Trophoblast cell (in vitro differentiated cells and primary cell): ENCODE measurements around the gene AOC2.

Experiments used
- DNase-seq, 2 donors: peaks; one replicate each; pipeline ENCODE4 v3.0.0-alpha.2; 2016
- H2AFZ ChIP-seq: 2 replicates; pipeline ENCODE4 v1.6.1; 2013; ENCODE audit warnings: low read length, moderate library complexity, mild to moderate bottlenecking; ENCODE audit not compliant: insufficient read depth, poor library complexity
- H2AK5ac ChIP-seq: 2 replicates; pipeline ENCODE4 v1.6.1; 2013; ENCODE audit warnings: mild to moderate bottlenecking, low read length
- H2BK120ac ChIP-seq: 2 replicates; pipeline ENCODE4 v1.6.1; 2013; ENCODE audit warnings: low read length, mild to moderate bottlenecking, moderate library complexity; ENCODE audit not compliant: insufficient read depth, poor library complexity
- H2BK12ac ChIP-seq: 2 replicates; pipeline ENCODE4 v1.6.1; 2013; ENCODE audit warnings: mild to moderate bottlenecking, low read length, moderate library complexity
- H2BK5ac ChIP-seq: 2 replicates; pipeline ENCODE4 v1.6.1; 2013; ENCODE audit warnings: low read length, low read depth, moderate library complexity, mild to moderate bottlenecking; ENCODE audit not compliant: poor library complexity
- H3K14ac ChIP-seq: 2 replicates; pipeline ENCODE4 v1.6.1; 2013; ENCODE audit warnings: mild to moderate bottlenecking, low read length
- H3K18ac ChIP-seq: 2 replicates; pipeline ENCODE4 v1.6.1; 2013; ENCODE audit warnings: mild to moderate bottlenecking, low read length
- H3K23ac ChIP-seq: 2 replicates; pipeline ENCODE4 v1.6.1; 2013; ENCODE audit warnings: low read length
- H3K27ac ChIP-seq: 2 replicates; pipeline ENCODE4 v1.5.1; 2013; ENCODE audit warnings: low read depth, mild to moderate bottlenecking, inconsistent platforms, low read length, moderate library complexity
- H3K27me3 ChIP-seq: 2 replicates; pipeline ENCODE4 v1.6.1; 2013; ENCODE audit warnings: inconsistent platforms, mild to moderate bottlenecking, low read length, moderate library complexity; ENCODE audit not compliant: insufficient read depth
- H3K36me3 ChIP-seq, 2 experiments: 1 replicate in 1 of 2; 2 replicates in 1 of 2; pipeline ENCODE4 v1.6.1; 2013; ENCODE audit warnings: low read length in 2 of 2, mild to moderate bottlenecking in 2 of 2, moderate library complexity in 1 of 2; ENCODE audit not compliant: insufficient read depth in 2 of 2, control insufficient read depth in 1 of 2
- H3K4ac ChIP-seq: 2 replicates; pipeline ENCODE4 v1.6.1; 2013; ENCODE audit warnings: low read depth, mild to moderate bottlenecking, low read length, moderate library complexity
- H3K4me1 ChIP-seq, 2 experiments: 1 replicate in 1 of 2; 2 replicates in 1 of 2; pipeline ENCODE4 v1.6.1; 2013; ENCODE audit warnings: low read length in 2 of 2, mild to moderate bottlenecking in 2 of 2, moderate library complexity in 1 of 2; ENCODE audit not compliant: insufficient read depth in 2 of 2, control insufficient read depth in 1 of 2
- H3K4me2 ChIP-seq: 2 replicates; pipeline ENCODE4 v1.6.1; 2013; ENCODE audit warnings: inconsistent platforms, mild to moderate bottlenecking, low read length, moderate library complexity
- H3K4me3 ChIP-seq: 2 replicates; pipeline ENCODE4 v1.5.1; 2013; ENCODE audit warnings: mild to moderate bottlenecking, low read depth, low read length, inconsistent platforms
- H3K79me1 ChIP-seq: one replicate; pipeline ENCODE4 v1.6.1; 2013; ENCODE audit warnings: low read length
- H3K79me2 ChIP-seq: 2 replicates; pipeline ENCODE4 v1.6.1; 2013; ENCODE audit warnings: low read length, mild to moderate bottlenecking; ENCODE audit not compliant: control insufficient read depth, insufficient read depth, poor library complexity
- H3K9ac ChIP-seq: 2 replicates; pipeline ENCODE4 v1.6.1; 2013; ENCODE audit warnings: mild to moderate bottlenecking, low read length
- H3K9me3 ChIP-seq: 2 replicates; pipeline ENCODE4 v1.6.1; 2013; ENCODE audit warnings: low read depth, mild to moderate bottlenecking, control low read depth, inconsistent platforms, low read length; ENCODE audit not compliant: insufficient read depth
- H4K12ac ChIP-seq: 2 replicates; pipeline ENCODE4 v1.6.1; 2013; ENCODE audit warnings: low read depth, mild to moderate bottlenecking, low read length, moderate library complexity
- H4K8ac ChIP-seq: 2 replicates; pipeline ENCODE4 v1.6.1; 2013; ENCODE audit warnings: low read depth, mild to moderate bottlenecking, low read length, moderate library complexity
- H4K91ac ChIP-seq: one replicate; pipeline ENCODE4 v1.6.1; 2013; ENCODE audit warnings: low read depth, mild to moderate bottlenecking, low read length, moderate library complexity
- WGBS: extraction: QIAGEN DNeasy Blood & Tissue Kit; methylation state at CpG from one replicate; pipeline ENCODE4 v1.1.7; 2013; ENCODE audit warnings: missing lambda C conversion rate; ENCODE audit not compliant: insufficient read length, insufficient coverage; ENCODE audit errors: extremely low coverage; 5-methylcytosine and 5-hydroxymethylcytosine counted together

The AOC2 gene

DNA sequence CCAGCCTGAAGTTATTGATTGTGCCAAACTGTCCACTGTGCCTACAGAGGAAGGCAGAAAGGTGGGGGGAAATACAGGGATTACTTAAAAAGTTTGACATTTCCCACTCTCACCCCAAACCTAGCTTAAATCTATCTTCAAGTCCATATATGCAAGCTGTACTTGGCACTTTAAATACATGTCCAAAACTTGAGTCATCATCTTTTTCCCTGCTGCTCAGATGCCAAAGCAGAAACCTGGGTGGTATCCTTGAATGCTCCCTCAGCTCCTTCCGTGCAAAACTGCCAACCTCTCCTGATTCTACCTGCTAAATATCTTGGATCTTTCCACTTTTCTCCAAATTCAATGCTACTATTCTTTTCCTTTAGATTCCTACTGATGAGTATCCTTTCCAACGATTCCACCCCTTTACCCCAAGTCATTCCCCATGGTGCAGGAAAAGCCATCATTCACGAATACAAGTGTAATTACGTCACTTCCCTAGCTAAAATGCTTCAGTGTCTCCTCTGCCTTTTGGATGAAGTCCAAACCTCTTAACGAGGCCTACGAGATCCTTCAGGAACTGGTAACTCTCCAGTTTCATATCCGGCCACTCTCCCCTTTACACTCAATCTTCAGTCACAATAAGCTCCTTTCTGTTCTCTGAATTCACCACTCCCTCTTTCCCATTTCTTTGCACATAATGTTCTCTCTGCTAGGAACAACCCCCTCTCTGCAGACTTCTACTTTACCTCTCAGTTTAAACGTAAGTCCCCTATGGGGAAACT, 29.6 kb upstream of the AOC2 start:
- H3K9ac ChIP-seq, result no peak overlapping the region
- H3K4me1 ChIP-seq, result no peaks in the 10 kb centered on the region
- no peak overlapping the region for H2BK12ac ChIP-seq
- no peak overlapping the region for H2BK120ac ChIP-seq
- no peak overlapping the region for H3K4me3 ChIP-seq
- no peaks in the 10 kb centered on the region for H3K27me3 ChIP-seq
- H4K12ac ChIP-seq, result no peak overlapping the region
- no peak overlapping the region for H2BK5ac ChIP-seq
- H3K36me3 ChIP-seq, result peaks cover 32 to 59% of the 10 kb centered on the region in 2 experiments
- H3K79me1 ChIP-seq, result no peaks in the 10 kb centered on the region
- no peak overlapping the region for H3K4ac ChIP-seq
- H3K79me2 ChIP-seq, result no peaks in the 10 kb centered on the region
- no peak overlapping the region for H2AK5ac ChIP-seq
- H3K27ac ChIP-seq, result no peak overlapping the region
- WGBS, result no CpG with 5 or more reads among the region's 8 CpGs
- no peak overlapping the region for H2AFZ ChIP-seq
- H3K18ac ChIP-seq, result no peak overlapping the region
- no peak overlapping the region for H3K4me2 ChIP-seq
- H3K9me3 ChIP-seq, result peaks cover 4% of the 10 kb centered on the region
- no peak for DNase-seq
- no peak overlapping the region for H4K91ac ChIP-seq
- H3K14ac ChIP-seq, result no peak overlapping the region
- H4K8ac ChIP-seq, result no peak overlapping the region
- no peak overlapping the region for H3K23ac ChIP-seq

DNA sequence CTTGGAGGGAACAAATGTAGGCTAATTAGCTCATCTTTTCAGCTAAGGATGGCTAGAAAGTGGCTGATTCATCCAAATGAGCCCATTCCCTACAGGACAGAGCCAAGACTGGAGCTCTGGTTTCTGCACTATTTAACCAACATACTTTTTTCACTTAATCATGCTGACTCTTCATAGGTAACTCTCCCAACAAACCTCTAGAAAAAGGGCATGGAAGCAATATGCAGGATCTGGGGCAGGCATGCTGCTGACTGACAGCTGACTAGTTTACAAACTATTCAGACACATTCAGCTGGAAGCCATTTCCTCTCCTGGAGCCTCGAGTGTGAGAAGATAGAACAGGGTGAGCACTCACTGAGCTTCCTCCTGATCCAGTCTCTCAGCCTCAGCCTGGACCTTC, 26.5 kb upstream of the AOC2 start:
- no peak overlapping the region for H3K18ac ChIP-seq
- no CpG with 5 or more reads among the region's 1 CpG for WGBS
- no peak overlapping the region for H3K4me2 ChIP-seq
- H2BK120ac ChIP-seq, result no peak overlapping the region
- H4K91ac ChIP-seq, result no peak overlapping the region
- H4K8ac ChIP-seq, result no peak overlapping the region
- no peak overlapping the region for H2BK5ac ChIP-seq
- no peak overlapping the region for H2BK12ac ChIP-seq
- no peak overlapping the region for H3K9ac ChIP-seq
- no peak overlapping the region for H2AFZ ChIP-seq
- no peak overlapping the region for H3K4ac ChIP-seq
- no peaks in the 10 kb centered on the region for H3K4me1 ChIP-seq
- H2AK5ac ChIP-seq, result no peak overlapping the region
- H3K23ac ChIP-seq, result no peak overlapping the region
- H3K4me3 ChIP-seq, result no peak overlapping the region
- no peak overlapping the region for H3K27ac ChIP-seq
- H3K14ac ChIP-seq, result no peak overlapping the region
- no peaks in the 10 kb centered on the region for H3K79me2 ChIP-seq
- H3K79me1 ChIP-seq, result no peaks in the 10 kb centered on the region
- H3K27me3 ChIP-seq, result no peaks in the 10 kb centered on the region
- peaks cover 4% of the 10 kb centered on the region for H3K9me3 ChIP-seq
- H4K12ac ChIP-seq, result no peak overlapping the region
- peak; percentile 8 to 47 for DNase-seq
- H3K36me3 ChIP-seq, result peaks cover 26 to 54% of the 10 kb centered on the region in 2 experiments

DNA sequence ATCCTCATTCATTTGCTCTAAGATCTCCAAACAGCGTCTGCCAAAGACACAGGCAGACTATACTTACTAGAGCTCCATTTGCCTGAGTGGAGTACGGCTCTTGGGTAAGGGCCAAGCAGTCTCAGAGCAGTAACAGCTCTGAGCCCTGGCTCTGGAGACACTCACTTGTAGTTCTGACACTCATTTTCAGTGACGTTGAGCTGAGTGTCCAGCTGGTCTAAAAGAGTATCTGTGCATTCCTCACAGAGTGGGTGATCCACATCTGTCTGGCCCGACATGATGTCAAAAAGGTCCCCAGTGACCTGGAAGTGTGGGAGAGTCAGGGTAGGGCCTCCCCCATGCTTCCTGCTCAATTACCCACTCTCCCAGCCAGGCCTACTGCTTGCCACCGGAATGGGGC, 26.0 kb upstream of the AOC2 start:
- H3K14ac ChIP-seq, result no peak overlapping the region
- H3K9me3 ChIP-seq, result peaks cover 4% of the 10 kb centered on the region
- H2BK12ac ChIP-seq, result no peak overlapping the region
- H2AFZ ChIP-seq, result no peak overlapping the region
- no peaks in the 10 kb centered on the region for H3K27me3 ChIP-seq
- H3K36me3 ChIP-seq, result peaks cover 24 to 54% of the 10 kb centered on the region in 2 experiments
- no peak overlapping the region for H4K8ac ChIP-seq
- H3K4ac ChIP-seq, result no peak overlapping the region
- no peak overlapping the region for H3K9ac ChIP-seq
- WGBS, result no CpG with 5 or more reads among the region's 5 CpGs
- no peak overlapping the region for H3K4me3 ChIP-seq
- H2AK5ac ChIP-seq, result no peak overlapping the region
- DNase-seq, result no peak
- H3K23ac ChIP-seq, result no peak overlapping the region
- no peak overlapping the region for H2BK5ac ChIP-seq
- no peak overlapping the region for H2BK120ac ChIP-seq
- no peaks in the 10 kb centered on the region for H3K79me1 ChIP-seq
- no peak overlapping the region for H3K27ac ChIP-seq
- H3K4me2 ChIP-seq, result no peak overlapping the region
- peaks cover 1% of the 10 kb centered on the region in 2 experiments for H3K4me1 ChIP-seq
- no peak overlapping the region for H4K91ac ChIP-seq
- no peaks in the 10 kb centered on the region for H3K79me2 ChIP-seq
- no peak overlapping the region for H4K12ac ChIP-seq
- no peak overlapping the region for H3K18ac ChIP-seq

DNA sequence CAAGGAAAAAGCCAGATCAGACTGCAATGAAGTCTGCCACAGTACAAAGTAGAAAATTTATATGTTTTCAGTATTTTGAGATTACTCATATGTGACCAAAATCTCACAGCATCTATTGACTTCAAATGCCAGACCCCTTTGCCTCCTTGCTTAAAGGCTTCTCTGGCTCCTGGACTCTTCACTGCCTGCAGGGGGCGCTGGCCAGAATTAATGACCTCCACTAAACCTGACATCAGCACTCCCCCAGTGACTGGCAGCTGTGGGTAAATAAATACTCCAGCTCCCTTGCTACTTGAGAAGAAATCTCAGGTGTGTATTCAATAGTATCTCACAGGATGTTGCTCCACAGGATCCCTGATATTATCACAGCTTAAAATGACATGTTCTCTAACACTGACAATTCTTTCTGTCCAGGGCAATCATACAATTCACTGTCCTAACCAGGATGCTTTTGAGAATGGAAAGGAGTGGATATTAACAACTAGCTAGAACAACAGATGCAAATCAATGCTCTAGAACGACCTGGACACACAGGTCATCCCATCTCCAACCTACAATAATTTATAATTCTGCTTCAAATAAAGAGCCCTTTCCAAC, 24.3 kb upstream of the AOC2 start:
- peak; percentile 24 to 58 for DNase-seq
- Histone ChIP-seq H2BK12ac (no peak overlapping the region), H3K27ac (no peak overlapping the region), H2AK5ac (no peak overlapping the region), H2BK120ac (no peak overlapping the region), H3K18ac (no peak overlapping the region), H3K36me3 (peaks cover 20 to 47% of the 10 kb centered on the region in 2 experiments), H3K4me1 (peaks cover 5% of the 10 kb centered on the region in 2 experiments), H4K91ac (no peak overlapping the region), H3K27me3 (no peaks in the 10 kb centered on the region), H3K79me2 (peaks cover 4% of the 10 kb centered on the region), H4K12ac (no peak overlapping the region), H3K4ac (no peak overlapping the region), H2AFZ (no peak overlapping the region), H3K14ac (no peak overlapping the region), H3K23ac (no peak overlapping the region), H3K9ac (no peak overlapping the region), H4K8ac (no peak overlapping the region), H3K79me1 (peaks cover 6% of the 10 kb centered on the region), H2BK5ac (no peak overlapping the region), H3K4me3 (no peak overlapping the region), H3K4me2 (no peak overlapping the region), H3K9me3 (peaks cover 4% of the 10 kb centered on the region)
- WGBS, result no CpG with 5 or more reads among the region's 2 CpGs
